Pancreas (tissue), 10 donors: Measurements from ENCODE around the gene BANP. TPM values are rescaled to one million over a fixed set of nuclear protein-coding genes. Genes with fewer than 3 reads are reported as not detected.

Experiments used
- ATAC-seq, 4 donors: fragments of 200-7000 bp; cut with Tn5 transposase; one replicate each; pipeline versions ENCODE4 v1.8.0 to v1.9.1; 2020; ENCODE audit warnings: mild to moderate bottlenecking in 4 of 4, moderate library complexity in 4 of 4
- DNase-seq, 6 donors: peaks; one replicate each; pipeline ENCODE4 v3.0.0-alpha.2; 2020
- FAIRE-seq: peaks from 2 replicates; lab custom pipeline; 2012; peaks lifted over from hg19 to GRCh38; lab: Jason Lieb, UNC
- H3K27ac ChIP-seq, 4 donors: fragments of 200-600 bp; sonication (generic); 1 replicate in 3 of 4; 2 replicates in 1 of 4; pipeline versions ENCODE4 v1.5.0 to v1.8.0; 2020
- H3K27me3 ChIP-seq, 4 donors: fragments of 200-600 bp; one replicate each; pipeline ENCODE4 v1.8.0; 2021
- H3K36me3 ChIP-seq, 3 donors: fragments of 200-600 bp; sonication (generic) in 1 of 3; one replicate each; pipeline versions ENCODE4 v1.5.0 to v1.8.0; 2020 to 2021
- H3K4me1 ChIP-seq, 3 donors: fragments of 200-600 bp; one replicate each; pipeline ENCODE4 v1.8.0; 2021
- H3K4me3 ChIP-seq, 4 donors: fragments of 200-600 bp; sonication (generic) in 2 of 4; one replicate each; pipeline versions ENCODE4 v1.5.0 to v1.8.0; 2020 to 2021
- H3K9me3 ChIP-seq, 4 donors: fragments of 200-600 bp; one replicate each; pipeline ENCODE4 v1.8.0; 2021
- WGBS, 2 donors: extraction: QIAGEN DNeasy Blood & Tissue Kit; methylation state at CpG; one replicate each; pipeline ENCODE4 v1.1.7; 2013; 5-methylcytosine and 5-hydroxymethylcytosine counted together
- intact Hi-C, 3 donors: fragments of 100-400 bp; cut with DNase I; formaldehyde crosslinking; loops; one replicate each; pipeline versions ENCODE4 v1.11.1 to v1.14.2; 2022
- polyA plus RNA-seq, 2 donors: library from polyadenylated mRNA; stranded (reverse); fragments of 200-250 nt; gene quantifications; one replicate each; pipeline ENCODE4 v1.2.3, GENCODE V29; 2013
- total RNA-seq, 6 donors: library from RNA; stranded (reverse); fragmentation: NEBNext Ultra II Directional in 4 of 6; extraction: Animal tissue kit (Norgen Biotek cat#: 25700) in 4 of 6; gene quantifications; one replicate each; pipeline versions ENCODE4 v1.2.1 to v1.2.4, GENCODE V29; 2021 to 2023
- TF ChIP-seq, protein P1 (sequence below), 4 donors: fragments of 200-600 bp; sonication (generic) in 3 of 4; IDR thresholded peaks; one replicate each; pipeline versions ENCODE4 v1.5.0 to v1.8.0; 2021; ENCODE audit warnings: antibody characterized with exemption in 4 of 4
- donor health status: healthy with polysubstance abuse.
- donor health status: DM: no; HTN: no; CAD: no; lungs with moderate emphysema.
- donor health status: DM: no; HTN: no; CAD: no.
- donor health status: control.
- donor health status: control.
- donor health status: Bipolar disorder and iron deficiency.
- donor health status: DM: yes; HTN: yes; CAD: no.
- donor health status: DM: no; HTN: no; CAD: no.
- donor health status: DM: no; HTN: no; CAD: no.
- donor health status: DM: yes; HTN: yes; CAD: no.

BANP gene
- total and polyA plus RNA-seq, 8 donors, result 6.1 to 17.8 (median 13.4) TPM

DNA sequence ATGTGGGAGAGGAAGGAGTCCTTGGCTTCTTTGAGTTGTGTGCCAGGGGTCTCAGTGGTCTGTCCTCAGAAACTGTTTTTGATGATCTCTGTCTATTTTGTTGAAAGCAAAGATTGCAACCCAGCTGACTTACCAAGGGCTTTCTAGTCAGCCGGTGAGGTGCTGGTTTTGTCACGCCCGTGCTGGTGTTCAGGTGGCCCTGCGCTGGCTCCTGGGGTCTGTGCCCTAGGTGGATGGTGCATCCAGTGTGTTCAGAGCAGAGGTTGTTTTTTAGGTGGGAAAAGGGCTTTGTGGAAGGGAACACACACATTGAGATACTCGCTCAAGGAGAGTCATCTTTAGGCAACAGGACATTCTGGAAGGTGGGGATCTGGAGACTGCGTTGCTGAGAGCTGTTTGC lies 51.0 kb downstream of the BANP start:
- no peak for ATAC-seq
- intact Hi-C loops, result no loop called here
- Histone ChIP-seq H3K4me1 (no peaks in the 10 kb centered on the region), H3K27ac (no peak overlapping the region), H3K9me3 (no peaks in the 10 kb centered on the region), H3K4me3 (no peak overlapping the region), H3K27me3 (no peaks in the 10 kb centered on the region), H3K36me3 (peaks cover 0 to 7% (median 0%) of the 10 kb centered on the region in 3 donors)
- TF ChIP-seq, protein P1, sequence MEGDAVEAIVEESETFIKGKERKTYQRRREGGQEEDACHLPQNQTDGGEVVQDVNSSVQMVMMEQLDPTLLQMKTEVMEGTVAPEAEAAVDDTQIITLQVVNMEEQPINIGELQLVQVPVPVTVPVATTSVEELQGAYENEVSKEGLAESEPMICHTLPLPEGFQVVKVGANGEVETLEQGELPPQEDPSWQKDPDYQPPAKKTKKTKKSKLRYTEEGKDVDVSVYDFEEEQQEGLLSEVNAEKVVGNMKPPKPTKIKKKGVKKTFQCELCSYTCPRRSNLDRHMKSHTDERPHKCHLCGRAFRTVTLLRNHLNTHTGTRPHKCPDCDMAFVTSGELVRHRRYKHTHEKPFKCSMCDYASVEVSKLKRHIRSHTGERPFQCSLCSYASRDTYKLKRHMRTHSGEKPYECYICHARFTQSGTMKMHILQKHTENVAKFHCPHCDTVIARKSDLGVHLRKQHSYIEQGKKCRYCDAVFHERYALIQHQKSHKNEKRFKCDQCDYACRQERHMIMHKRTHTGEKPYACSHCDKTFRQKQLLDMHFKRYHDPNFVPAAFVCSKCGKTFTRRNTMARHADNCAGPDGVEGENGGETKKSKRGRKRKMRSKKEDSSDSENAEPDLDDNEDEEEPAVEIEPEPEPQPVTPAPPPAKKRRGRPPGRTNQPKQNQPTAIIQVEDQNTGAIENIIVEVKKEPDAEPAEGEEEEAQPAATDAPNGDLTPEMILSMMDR (IDR thresholded peaks at IDR 0.05), result no peak
- WGBS, 2 donors, result 95 to 100% methylated on average over 6 of the region's 6 CpGs
- no peak for DNase-seq
- FAIRE-seq, result no peak

DNA sequence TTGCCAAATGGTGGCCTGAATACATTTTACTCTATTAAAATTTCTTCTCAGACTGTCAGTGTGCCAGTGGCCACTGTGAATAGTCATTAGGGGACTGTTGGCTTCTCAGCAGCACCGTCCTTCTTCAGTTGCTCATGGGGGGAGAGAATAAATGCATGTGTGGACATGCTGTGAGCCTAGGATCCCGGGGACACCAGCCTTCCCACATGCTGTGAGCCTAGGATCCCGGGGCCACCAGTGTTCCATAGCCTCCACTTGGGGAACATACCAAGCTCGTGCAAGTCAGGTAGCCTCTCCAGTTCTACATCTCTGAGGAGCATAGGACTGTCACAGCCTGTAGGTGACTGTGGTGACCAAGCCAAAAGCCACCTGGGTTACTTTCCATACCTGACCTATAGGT lies 51.5 kb downstream of the BANP start:
- DNase-seq (no peak), FAIRE-seq (no peak), ATAC-seq (no peak)
- TF ChIP-seq, protein P1 (IDR thresholded peaks at IDR 0.05), result no peak
- 91 to 95% methylated on average over 4 of the region's 4 CpGs for WGBS, 2 donors
- Histone ChIP-seq H3K4me3 (no peak overlapping the region), H3K27ac (no peak overlapping the region), H3K9me3 (no peaks in the 10 kb centered on the region), H3K27me3 (no peaks in the 10 kb centered on the region), H3K36me3 (peaks cover 0 to 7% (median 0%) of the 10 kb centered on the region in 3 donors), H3K4me1 (no peaks in the 10 kb centered on the region)
- intact Hi-C loops, result no loop called here

DNA sequence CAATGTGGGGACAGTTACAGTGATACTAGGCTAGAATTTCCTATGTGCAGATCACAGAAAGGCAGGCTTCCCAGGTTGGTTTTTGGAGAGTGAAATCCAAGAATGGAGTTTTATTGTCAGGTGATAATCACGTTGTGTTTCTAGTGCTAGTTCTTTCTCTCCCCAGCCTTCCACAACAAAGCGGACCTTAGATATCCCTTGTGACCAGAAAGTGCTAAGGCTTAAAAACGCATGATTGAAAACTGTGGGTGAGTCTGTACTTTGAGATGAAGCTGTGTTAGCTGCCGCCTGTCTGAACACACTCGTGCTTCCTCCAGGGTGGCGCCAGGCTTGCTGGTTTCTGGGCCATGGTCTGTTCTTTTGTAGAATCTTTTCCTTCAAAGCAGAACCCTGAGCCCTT lies 52.1 kb downstream of the BANP start:
- DNase-seq (no peak), ATAC-seq (no peak), FAIRE-seq (no peak)
- Histone ChIP-seq H3K9me3 (no peaks in the 10 kb centered on the region), H3K4me1 (no peaks in the 10 kb centered on the region), H3K27ac (no peak overlapping the region), H3K27me3 (no peaks in the 10 kb centered on the region), H3K36me3 (peaks cover 0 to 7% (median 0%) of the 10 kb centered on the region in 3 donors), H3K4me3 (no peak overlapping the region)
- intact Hi-C loops, result no loop called here
- TF ChIP-seq, protein P1 (IDR thresholded peaks at IDR 0.05), result no peak
- 90 to 92% methylated on average over 6 of the region's 6 CpGs for WGBS, 2 donors

DNA sequence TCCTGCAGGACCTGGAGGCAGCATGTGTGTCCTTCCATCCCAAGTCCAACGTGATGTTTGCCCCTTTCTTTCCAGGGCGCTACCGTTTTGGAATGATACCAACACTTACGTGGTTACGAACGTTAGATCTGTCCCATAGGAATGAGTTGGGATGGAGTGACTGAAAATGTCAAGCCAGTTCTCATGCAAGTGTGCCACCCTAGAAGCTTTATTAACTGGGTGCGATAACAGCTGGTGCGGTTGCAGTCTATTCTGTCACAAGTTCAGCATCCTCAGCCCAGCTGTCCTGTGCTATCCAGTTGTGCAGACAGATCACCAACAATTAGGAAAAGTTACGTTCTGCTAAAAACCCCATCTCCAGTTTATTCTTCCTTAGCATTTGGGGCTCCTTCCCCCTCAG lies 52.5 kb downstream of the BANP start:
- H3K4me3 ChIP-seq, result no peak overlapping the region
- intact Hi-C loops, result no loop called here
- peaks cover 0 to 7% (median 0%) of the 10 kb centered on the region in 3 donors for H3K36me3 ChIP-seq

DNA sequence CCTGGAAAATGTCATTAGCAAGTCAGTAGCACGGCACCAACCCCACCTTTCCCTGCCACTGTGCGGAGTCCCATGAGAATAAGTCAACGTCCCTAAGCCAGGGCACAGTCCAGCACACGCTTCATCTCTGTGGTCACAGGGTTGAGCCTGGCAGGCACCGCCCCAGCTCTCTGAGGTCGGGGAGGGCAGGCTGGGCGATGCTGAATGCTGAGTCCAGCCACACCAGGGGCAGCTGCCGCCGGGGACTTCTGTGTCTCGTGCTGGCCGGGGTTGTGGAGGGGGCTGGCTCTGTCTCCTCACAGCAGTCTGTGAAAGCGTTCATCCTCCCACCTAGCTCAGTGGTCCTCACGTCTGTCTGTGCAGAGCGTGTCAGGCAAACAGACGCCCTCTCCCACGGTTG lies 53.2 kb downstream of the BANP start:
- Histone ChIP-seq H3K27me3 (no peaks in the 10 kb centered on the region), H3K36me3 (peaks cover 0 to 11% (median 0%) of the 10 kb centered on the region in 3 donors), H3K4me3 (no peak overlapping the region), H3K4me1 (no peaks in the 10 kb centered on the region), H3K27ac (no peak overlapping the region), H3K9me3 (no peaks in the 10 kb centered on the region)
- 93 to 95% methylated on average over 16 of the region's 16 CpGs for WGBS, 2 donors
- TF ChIP-seq, protein P1 (IDR thresholded peaks at IDR 0.05), result no peak
- no peak for DNase-seq
- no peak for FAIRE-seq
- ATAC-seq, result no peak
- intact Hi-C loops, result no loop called here

More for the DNA sequence above, 52.5 kb downstream of the BANP start:
- Histone ChIP-seq H3K4me1 (no peaks in the 10 kb centered on the region), H3K27ac (no peak overlapping the region), H3K9me3 (no peaks in the 10 kb centered on the region), H3K27me3 (no peaks in the 10 kb centered on the region)
- TF ChIP-seq, protein P1 (IDR thresholded peaks at IDR 0.05), result no peak
- ATAC-seq (no peak), DNase-seq (no peak), FAIRE-seq (no peak)
- WGBS, 2 donors, result 85 to 89% methylated on average over 9 of the region's 9 CpGs
